B cell (primary cell): Measurements from ENCODE around the gene CHCHD3.

Experiments
- EZH2 ChIP-seq: IDR thresholded peaks from 2 replicates; pipeline ENCODE4 v1.6.1; 2012; ENCODE audit warnings: borderline replicate concordance, low read depth, mild to moderate bottlenecking, moderate library complexity, low read length; ENCODE audit not compliant: insufficient read depth, poor library complexity, severe bottlenecking
- TF ChIP-seq, protein P1 (sequence below): fragments of 200-600 bp; IDR thresholded peaks from one replicate; pipeline ENCODE4 v1.8.0; 2022; ENCODE audit warnings: antibody characterized with exemption, mild to moderate bottlenecking

DNA sequence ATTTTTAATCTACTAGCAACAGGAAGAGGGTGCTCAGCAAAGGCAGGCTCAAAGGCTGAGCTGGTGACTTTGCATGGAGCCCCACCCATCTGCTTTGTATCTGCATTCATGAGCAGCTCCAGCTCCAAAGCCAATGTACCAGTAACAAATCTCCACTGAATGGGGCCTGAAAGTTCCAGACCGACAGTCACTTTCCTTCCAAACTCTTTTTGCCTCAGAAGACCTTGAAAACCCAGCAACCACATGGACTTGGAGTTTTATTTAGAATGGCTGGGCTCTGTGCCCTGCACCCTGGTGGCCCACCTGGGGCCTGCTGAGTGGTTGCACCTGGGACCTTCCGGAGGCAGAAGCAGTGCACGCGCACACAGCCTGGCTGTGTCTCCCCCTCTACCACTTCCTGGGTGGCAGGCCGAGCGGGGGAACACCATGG lies 310.6 kb downstream of the CHCHD3 start:
- TF ChIP-seq, protein P1, sequence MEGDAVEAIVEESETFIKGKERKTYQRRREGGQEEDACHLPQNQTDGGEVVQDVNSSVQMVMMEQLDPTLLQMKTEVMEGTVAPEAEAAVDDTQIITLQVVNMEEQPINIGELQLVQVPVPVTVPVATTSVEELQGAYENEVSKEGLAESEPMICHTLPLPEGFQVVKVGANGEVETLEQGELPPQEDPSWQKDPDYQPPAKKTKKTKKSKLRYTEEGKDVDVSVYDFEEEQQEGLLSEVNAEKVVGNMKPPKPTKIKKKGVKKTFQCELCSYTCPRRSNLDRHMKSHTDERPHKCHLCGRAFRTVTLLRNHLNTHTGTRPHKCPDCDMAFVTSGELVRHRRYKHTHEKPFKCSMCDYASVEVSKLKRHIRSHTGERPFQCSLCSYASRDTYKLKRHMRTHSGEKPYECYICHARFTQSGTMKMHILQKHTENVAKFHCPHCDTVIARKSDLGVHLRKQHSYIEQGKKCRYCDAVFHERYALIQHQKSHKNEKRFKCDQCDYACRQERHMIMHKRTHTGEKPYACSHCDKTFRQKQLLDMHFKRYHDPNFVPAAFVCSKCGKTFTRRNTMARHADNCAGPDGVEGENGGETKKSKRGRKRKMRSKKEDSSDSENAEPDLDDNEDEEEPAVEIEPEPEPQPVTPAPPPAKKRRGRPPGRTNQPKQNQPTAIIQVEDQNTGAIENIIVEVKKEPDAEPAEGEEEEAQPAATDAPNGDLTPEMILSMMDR = no peak
- no peak for TF ChIP-seq EZH2
